CD8-positive, alpha-beta memory T cell (primary cell): ENCODE measurements around the gene NFIC. TPM values are rescaled to one million over a fixed set of nuclear protein-coding genes. Genes with fewer than 3 reads are reported as not detected.
"Not testable (repeated sequence)": the region's sequence is repeated elsewhere in the genome, so short reads cannot be mapped to it uniquely, and the experiment has no call there.

Experiments
- CTCF ChIA-PET: fragments of 350-600 bp; sonication (Branson Sonifier 250); formaldehyde crosslinking; loops from one replicate; lab custom pipeline; 2021; ENCODE audit warnings: antibody characterized with exemption; lab: Charles Lee
- POLR2A ChIA-PET: fragments of 350-600 bp; sonication (Branson Sonifier 250); formaldehyde crosslinking; loops from one replicate; lab custom pipeline; 2021; ENCODE audit warnings: antibody characterized with exemption; lab: Charles Lee
- DNase-seq, 5 donors: peaks; one replicate each; pipeline versions ENCODE4 v3.0.0 to v3.0.0-alpha.2; 2020 to 2022; ENCODE audit warnings: mixed read lengths in 1 of 5
- H3K27ac ChIP-seq: one replicate; pipeline ENCODE4 v1.7.0; 2013; ENCODE audit warnings: low read depth, mild to moderate bottlenecking, low read length, moderate library complexity
- H3K27me3 ChIP-seq: 2 replicates; pipeline ENCODE4 v1.7.0; 2013; ENCODE audit warnings: low read length, mild to moderate bottlenecking; ENCODE audit not compliant: insufficient read depth, poor library complexity, severe bottlenecking
- H3K36me3 ChIP-seq: 2 replicates; pipeline ENCODE4 v1.7.0; 2013; ENCODE audit warnings: mild to moderate bottlenecking, low read length, moderate library complexity; ENCODE audit not compliant: insufficient read depth
- H3K4me1 ChIP-seq: 2 replicates; pipeline ENCODE4 v1.7.0; 2013; ENCODE audit warnings: mild to moderate bottlenecking, low read length, moderate library complexity; ENCODE audit not compliant: insufficient read depth
- H3K4me3 ChIP-seq: 2 replicates; pipeline ENCODE4 v1.7.0; 2013; ENCODE audit warnings: mild to moderate bottlenecking, low read length
- H3K9me3 ChIP-seq: 2 replicates; pipeline ENCODE4 v1.7.0; 2013; ENCODE audit warnings: mild to moderate bottlenecking, low read length
- H3K27ac Mint-ChIP-seq, 8 donors: one replicate each; pipeline ENCODE4 v1.8.0; 2020 to 2021; ENCODE audit warnings: mixed read lengths in 8 of 8, mild to moderate bottlenecking in 6 of 8, inconsistent platforms in 3 of 8, moderate library complexity in 3 of 8
- H3K27me3 Mint-ChIP-seq, 2 donors: one replicate each; pipeline ENCODE4 v1.8.0; 2020 to 2021; ENCODE audit warnings: mixed read lengths in 2 of 2, mild to moderate bottlenecking in 1 of 2, moderate library complexity in 1 of 2
- H3K36me3 Mint-ChIP-seq, 3 donors: one replicate each; pipeline ENCODE4 v1.8.0; 2020 to 2021; ENCODE audit warnings: mixed read lengths in 3 of 3, inconsistent platforms in 1 of 3, mild to moderate bottlenecking in 1 of 3
- H3K4me1 Mint-ChIP-seq, 3 donors: one replicate each; pipeline ENCODE4 v1.8.0; 2020 to 2021; ENCODE audit warnings: mixed read lengths in 3 of 3, inconsistent platforms in 1 of 3, mild to moderate bottlenecking in 1 of 3
- H3K4me3 Mint-ChIP-seq, 7 donors: one replicate each; pipeline ENCODE4 v1.8.0; 2020 to 2021; ENCODE audit warnings: mixed read lengths in 7 of 7, mild to moderate bottlenecking in 6 of 7, moderate library complexity in 4 of 7, inconsistent platforms in 2 of 7
- H3K9me3 Mint-ChIP-seq, 5 donors: one replicate each; pipeline ENCODE4 v1.8.0; 2020 to 2022; ENCODE audit warnings: mixed read lengths in 5 of 5, mild to moderate bottlenecking in 3 of 5, moderate library complexity in 2 of 5, inconsistent platforms in 1 of 5
- polyA plus RNA-seq: library from polyadenylated mRNA; unstranded; fragments of 300-500 nt; fragmentation: Illumina TruSeq; gene quantifications from one replicate; pipeline ENCODE4 v1.2.3, GENCODE V29; 2021
- total RNA-seq, 2 experiments: library from RNA; stranded (reverse); gene quantifications; one replicate each; pipeline ENCODE4 v1.2.3, GENCODE V29; 2021

The NFIC gene
- total and polyA plus RNA-seq, 3 experiments from 2014 or later: 16.1 to 19.4 (median 17.8) TPM

GRCh38 chr19:3411636-3412035 lies 45.3 kb downstream of the NFIC start:
- Mint-ChIP-seq H3K27ac (peak overlapping the region in 3 of 8 donors; percentile 47 to 91 (median 77)), H3K36me3 (peaks cover 0 to 9% (median 0%) of the 10 kb centered on the region in 3 donors), H3K27me3 (no peaks in the 10 kb centered on the region), H3K4me1 (peaks cover 0 to 5% (median 2%) of the 10 kb centered on the region in 3 donors), H3K4me3 (no peak overlapping the region), H3K9me3 (no peaks in the 10 kb centered on the region)
- H3K27ac ChIP-seq: no peak overlapping the region
- H3K4me1 ChIP-seq: no peaks in the 10 kb centered on the region
- POLR2A ChIA-PET: no interaction called here
- H3K27me3 ChIP-seq: no peaks in the 10 kb centered on the region
- no peaks in the 10 kb centered on the region for H3K9me3 ChIP-seq
- no peaks in the 10 kb centered on the region for H3K36me3 ChIP-seq
- H3K4me3 ChIP-seq: no peak overlapping the region
- CTCF ChIA-PET: no interaction called here
- no peak for DNase-seq

DNA sequence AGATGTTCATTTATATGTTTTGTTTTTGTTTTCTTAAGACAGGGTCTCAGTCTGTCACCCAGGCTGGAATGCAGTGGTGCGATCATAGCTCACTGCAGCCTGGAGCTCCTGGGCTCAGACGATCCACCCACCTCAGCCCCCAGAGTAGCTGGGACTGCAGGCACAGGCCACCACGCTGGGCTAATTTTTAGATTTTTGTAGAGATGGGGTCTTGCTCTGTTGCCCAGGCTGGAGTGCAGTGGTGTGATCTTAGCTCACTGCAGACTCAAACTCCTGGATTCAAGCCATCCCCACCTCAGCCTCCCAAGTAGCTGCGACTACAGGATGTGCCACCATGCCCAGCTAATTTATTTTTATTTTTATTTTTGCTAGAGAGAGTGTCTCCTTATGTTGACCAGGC lies 45.7 kb downstream of the NFIC start:
- Mint-ChIP-seq H3K4me3 (no peak overlapping the region), H3K27me3 (no peaks in the 10 kb centered on the region), H3K27ac (peak overlapping the region in 1 of 8 donors; percentile 47), H3K36me3 (peaks cover 0 to 9% (median 0%) of the 10 kb centered on the region in 3 donors), H3K9me3 (no peaks in the 10 kb centered on the region), H3K4me1 (peaks cover 0 to 5% (median 2%) of the 10 kb centered on the region in 3 donors)
- CTCF ChIA-PET: no interaction called here
- DNase-seq: no peak
- Histone ChIP-seq H3K36me3 (no peaks in the 10 kb centered on the region), H3K27ac (no peak overlapping the region), H3K27me3 (no peaks in the 10 kb centered on the region), H3K4me3 (no peak overlapping the region), H3K9me3 (no peaks in the 10 kb centered on the region), H3K4me1 (no peaks in the 10 kb centered on the region)
- POLR2A ChIA-PET: no interaction called here

- ChIA-PET CTCF (no interaction called here), POLR2A (no interaction called here)
- Mint-ChIP-seq H3K4me3 (no peak overlapping the region), H3K36me3 (peaks cover 0 to 6% (median 0%) of the 10 kb centered on the region in 3 donors), H3K9me3 (no peaks in the 10 kb centered on the region), H3K27me3 (no peaks in the 10 kb centered on the region), H3K4me1 (peaks cover 0 to 5% (median 0%) of the 10 kb centered on the region in 3 donors), H3K27ac (peak overlapping the region in 1 of 8 donors; percentile 47)
- H3K4me3 ChIP-seq: no peak overlapping the region
- H3K27ac ChIP-seq: no peak overlapping the region
- H3K36me3 ChIP-seq: no peaks in the 10 kb centered on the region
- H3K27me3 ChIP-seq: no peaks in the 10 kb centered on the region
- no peaks in the 10 kb centered on the region for H3K4me1 ChIP-seq
- no peaks in the 10 kb centered on the region for H3K9me3 ChIP-seq
- DNase-seq: no peak
Observed at GRCh38 chr19:3413796-3414327, 47.5 kb downstream of the NFIC start.

GRCh38 chr19:3415695-3416094 lies 49.3 kb downstream of the NFIC start:
- peaks cover 0 to 2% (median 0%) of the 10 kb centered on the region in 3 donors for H3K36me3 Mint-ChIP-seq
- Histone ChIP-seq H3K27ac (no peak overlapping the region), H3K4me1 (no peaks in the 10 kb centered on the region), H3K36me3 (no peaks in the 10 kb centered on the region), H3K27me3 (no peaks in the 10 kb centered on the region), H3K4me3 (no peak overlapping the region), H3K9me3 (no peaks in the 10 kb centered on the region)
- no peaks in the 10 kb centered on the region for H3K27me3 Mint-ChIP-seq
- ChIA-PET POLR2A (no interaction called here), CTCF (interaction anchor here (1.8 kb wide), 1 partner anchor 14 kb away, joined by 4 read pairs; no protein-coding TSS in a partner anchor)
- no peaks in the 10 kb centered on the region for H3K9me3 Mint-ChIP-seq
- no peak overlapping the region for H3K4me3 Mint-ChIP-seq
- peaks cover 0 to 5% (median 0%) of the 10 kb centered on the region in 3 donors for H3K4me1 Mint-ChIP-seq
- H3K27ac Mint-ChIP-seq: no peak overlapping the region
- no peak for DNase-seq

GRCh38 chr19:3420244-3420755 lies 53.9 kb downstream of the NFIC start:
- H3K27ac Mint-ChIP-seq: peak overlapping the region in 1 of 8 donors; percentile 14
- no peak overlapping the region for H3K4me3 Mint-ChIP-seq
- no peaks in the 10 kb centered on the region for H3K4me1 ChIP-seq
- no peaks in the 10 kb centered on the region for H3K9me3 ChIP-seq
- H3K27ac ChIP-seq: no peak overlapping the region
- H3K36me3 Mint-ChIP-seq: peaks cover 0 to 3% (median 0%) of the 10 kb centered on the region in 3 donors
- no peaks in the 10 kb centered on the region for H3K27me3 Mint-ChIP-seq
- no peaks in the 10 kb centered on the region for H3K9me3 Mint-ChIP-seq
- ChIA-PET CTCF (interaction anchor here (0.6 to 2.8 kb wide), 3 partner anchors 9 to 124 kb away, joined by 3 to 19 read pairs (median 3); no protein-coding TSS in a partner anchor), POLR2A (no interaction called here)
- no peak for DNase-seq
- no peaks in the 10 kb centered on the region for H3K36me3 ChIP-seq
- no peak overlapping the region for H3K4me3 ChIP-seq
- no peaks in the 10 kb centered on the region for H3K27me3 ChIP-seq
- H3K4me1 Mint-ChIP-seq: no peaks in the 10 kb centered on the region

- Mint-ChIP-seq H3K4me3 (no peak overlapping the region), H3K4me1 (no peaks in the 10 kb centered on the region), H3K36me3 (peaks cover 0 to 3% (median 0%) of the 10 kb centered on the region in 3 donors), H3K27ac (no peak overlapping the region), H3K27me3 (no peaks in the 10 kb centered on the region), H3K9me3 (no peaks in the 10 kb centered on the region)
- POLR2A ChIA-PET: no interaction called here
- Histone ChIP-seq H3K4me1 (no peaks in the 10 kb centered on the region), H3K4me3 (no peak overlapping the region), H3K27ac (no peak overlapping the region), H3K36me3 (no peaks in the 10 kb centered on the region), H3K9me3 (no peaks in the 10 kb centered on the region), H3K27me3 (no peaks in the 10 kb centered on the region)
- CTCF ChIA-PET: interaction anchor here (0.6 to 2.8 kb wide), 3 partner anchors 8 to 123 kb away, joined by 3 to 19 read pairs (median 3); no protein-coding TSS in a partner anchor
- DNase-seq: no peak
Observed at GRCh38 chr19:3420909-3421619, 54.7 kb downstream of the NFIC start.

GRCh38 chr19:3421656-3422055 lies 55.3 kb downstream of the NFIC start:
- H3K4me3 Mint-ChIP-seq, H3K27ac Mint-ChIP-seq, H3K36me3 ChIP-seq, H3K27me3 ChIP-seq, DNase-seq, H3K27ac ChIP-seq, H3K27me3 Mint-ChIP-seq, H3K36me3 Mint-ChIP-seq, H3K4me3 ChIP-seq, H3K4me1 ChIP-seq, H3K9me3 Mint-ChIP-seq, H3K4me1 Mint-ChIP-seq, POLR2A ChIA-PET, H3K9me3 ChIP-seq: not testable (repeated sequence)
- CTCF ChIA-PET: interaction anchor here (0.6 to 2.8 kb wide), 2 partner anchors 8 kb away, joined by 3 to 19 read pairs; no protein-coding TSS in a partner anchor

- Mint-ChIP-seq H3K4me3 (no peak overlapping the region), H3K36me3 (peaks cover 0 to 15% (median 0%) of the 10 kb centered on the region in 3 donors), H3K27ac (no peak overlapping the region), H3K27me3 (no peaks in the 10 kb centered on the region), H3K9me3 (no peaks in the 10 kb centered on the region), H3K4me1 (no peaks in the 10 kb centered on the region)
- Histone ChIP-seq H3K4me3 (no peak overlapping the region), H3K27ac (no peak overlapping the region), H3K4me1 (no peaks in the 10 kb centered on the region), H3K9me3 (no peaks in the 10 kb centered on the region), H3K36me3 (no peaks in the 10 kb centered on the region), H3K27me3 (no peaks in the 10 kb centered on the region)
- DNase-seq: no peak
- POLR2A ChIA-PET: no interaction called here
- CTCF ChIA-PET: no interaction called here
Observed at GRCh38 chr19:3423183-3423829, 56.9 kb downstream of the NFIC start.
